Measurements from ENCODE around the gene C9orf78. TPM values are rescaled to one million over a fixed set of nuclear protein-coding genes. Genes with fewer than 3 reads are reported as not detected.

Gene C9orf78
- total and polyA plus RNA-seq, 9 of the 15 experiments (the other 6 are each of a cell fraction or from before 2014, with no cell fraction given), result 94.6 to 266 (median 202) TPM

DNA sequence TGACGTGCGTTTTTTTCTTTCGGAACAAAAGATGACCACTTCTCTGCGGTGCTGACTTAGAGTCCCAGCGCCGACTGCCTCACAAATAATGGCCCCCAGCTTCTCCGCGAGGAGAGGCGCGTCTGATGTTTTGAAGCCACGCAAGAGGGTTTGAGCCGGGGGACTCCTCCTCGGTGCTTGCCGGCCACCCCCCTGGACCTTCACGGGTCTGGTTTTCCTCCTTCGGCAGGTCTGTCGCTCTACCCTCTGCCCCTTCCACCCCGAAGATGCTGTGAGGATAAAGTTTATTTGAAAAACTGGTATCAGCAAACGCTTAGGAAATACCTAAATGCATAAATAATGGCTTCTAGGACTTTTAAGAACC is 767 bp upstream of the C9orf78 start (continued):
- TF ChIP-seq NR3C1 (CRISPR knock-in tag; IDR thresholded peaks at IDR 0.05) (no peak), MEF2D (tag; conservative IDR thresholded peaks at IDR 0.05; ENCODE audit: low read depth) (no peak), ZFP1 (CRISPR knock-in tag; IDR thresholded peaks at IDR 0.05) (no peak), ZNF586 (CRISPR knock-in tag; conservative IDR thresholded peaks at IDR 0.05) (no peak), CHD2 (IDR thresholded peaks at IDR 0.05; ENCODE audit: low read depth, low read length) (no peak), MEF2A (IDR thresholded peaks at IDR 0.05; ENCODE audit: control insufficient read depth, low read depth, low read length) (no peak), ZNF12 (CRISPR knock-in tag; IDR thresholded peaks at IDR 0.05) (peak; percentile 85; the same call in 1 of the 2 replicates), MIER1 (IDR thresholded peaks at IDR 0.05; ENCODE audit: low read depth) (no peak), NFE2L1 (tag; IDR thresholded peaks at IDR 0.05; ENCODE audit: borderline replicate concordance, low read depth) (no peak; the same call in 1 of the 2 replicates), BMI1 (IDR thresholded peaks at IDR 0.05; ENCODE audit: low read length) (no peak), POLR2G (IDR thresholded peaks at IDR 0.05; ENCODE audit: low read depth, low read length) (no peak), ZNF445 (CRISPR knock-in tag; IDR thresholded peaks at IDR 0.05; ENCODE audit: low read depth) (no peak), HMG20A (CRISPR knock-in tag; conservative IDR thresholded peaks at IDR 0.05) (no peak), FOXM1 (IDR thresholded peaks at IDR 0.05; ENCODE audit: low read depth) (no peak), FOXM1 (CRISPR knock-in tag; IDR thresholded peaks at IDR 0.05; ENCODE audit: low read depth) (no peak), HSF4 (CRISPR knock-in tag; IDR thresholded peaks at IDR 0.05; ENCODE audit: borderline replicate concordance) (no peak), NKRF (IDR thresholded peaks at IDR 0.05; ENCODE audit: borderline replicate concordance) (0 out of 2 replicates have a peak, but pooled peaks have one; percentile 4), RFX5 (IDR thresholded peaks at IDR 0.05; ENCODE audit: low read depth, low read length) (no peak), XRCC3 (IDR thresholded peaks at IDR 0.05) (no peak), GTF2E2 (tag; IDR thresholded peaks at IDR 0.05) (no peak), ZNF316 (IDR thresholded peaks at IDR 0.05) (no peak), KLF1 (tag; IDR thresholded peaks at IDR 0.05) (no peak), FOXJ2 (tag; IDR thresholded peaks at IDR 0.05) (no peak), L3MBTL2 (IDR thresholded peaks at IDR 0.05) (no peak), ZNF589 (CRISPR knock-in tag; IDR thresholded peaks at IDR 0.05; ENCODE audit: low read depth) (no peak), CCAR2 (IDR thresholded peaks at IDR 0.05; ENCODE audit: low read depth, low read length) (no peak), NFIC (IDR thresholded peaks at IDR 0.05) (no peak), ZNF512 (tag; IDR thresholded peaks at IDR 0.05) (no peak)
- TF ChIP-seq, protein P1, sequence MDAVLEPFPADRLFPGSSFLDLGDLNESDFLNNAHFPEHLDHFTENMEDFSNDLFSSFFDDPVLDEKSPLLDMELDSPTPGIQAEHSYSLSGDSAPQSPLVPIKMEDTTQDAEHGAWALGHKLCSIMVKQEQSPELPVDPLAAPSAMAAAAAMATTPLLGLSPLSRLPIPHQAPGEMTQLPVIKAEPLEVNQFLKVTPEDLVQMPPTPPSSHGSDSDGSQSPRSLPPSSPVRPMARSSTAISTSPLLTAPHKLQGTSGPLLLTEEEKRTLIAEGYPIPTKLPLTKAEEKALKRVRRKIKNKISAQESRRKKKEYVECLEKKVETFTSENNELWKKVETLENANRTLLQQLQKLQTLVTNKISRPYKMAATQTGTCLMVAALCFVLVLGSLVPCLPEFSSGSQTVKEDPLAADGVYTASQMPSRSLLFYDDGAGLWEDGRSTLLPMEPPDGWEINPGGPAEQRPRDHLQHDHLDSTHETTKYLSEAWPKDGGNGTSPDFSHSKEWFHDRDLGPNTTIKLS (IDR thresholded peaks at IDR 0.05; ENCODE audit: borderline replicate concordance, low read depth), result no peak
